ENCODE data around the gene ZNF507. TPM values are rescaled to one million over a fixed set of nuclear protein-coding genes. Genes with fewer than 3 reads are reported as not detected.
A peak's percentile ranks its signal among the peaks of the same experiment; 100 is the strongest.

Gene ZNF507
- total and polyA plus RNA-seq, 9 of the 15 experiments (the other 6 are each of a cell fraction or from before 2014, with no cell fraction given) = 2.9 to 25.0 (median 10.4) TPM

GRCh38 chr19:32345261-32346207 is at the start of gene ZNF507 (continued):
- TF ChIP-seq CHD4 (IDR thresholded peaks at IDR 0.05; ENCODE audit: insufficient read depth, insufficient replicate concordance, low read depth, low read length, poor library complexity, severe bottlenecking) (no peak), COPS2 (conservative IDR thresholded peaks at IDR 0.05) (no peak), ESRRA (IDR thresholded peaks at IDR 0.05; ENCODE audit: borderline replicate concordance, low read depth) (no peak), E2F8 (IDR thresholded peaks at IDR 0.05; ENCODE audit: low read depth, partially characterized antibody) (peak; percentile 24), TAF9B (IDR thresholded peaks at IDR 0.05; ENCODE audit: partially characterized antibody) (no peak), ZNF830 (CRISPR knock-in tag; IDR thresholded peaks at IDR 0.05) (no peak), E2F5 (CRISPR knock-in tag; IDR thresholded peaks at IDR 0.05) (no peak), ZBTB33 (CRISPR knock-in tag; IDR thresholded peaks at IDR 0.05) (peak; percentile 89), SMARCB1 (IDR thresholded peaks at IDR 0.05; ENCODE audit: insufficient read length, low read depth) (no peak), GTF2F1 (IDR thresholded peaks at IDR 0.05; ENCODE audit: low read depth, low read length) (0 out of 2 replicates have a peak, but pooled peaks have one; percentile 18), BMI1 (IDR thresholded peaks at IDR 0.05; ENCODE audit: low read length) (no peak), HMGN3 (IDR thresholded peaks at IDR 0.05; ENCODE audit: borderline replicate concordance, extremely low read depth, insufficient read length, low read depth, low read length) (peak; percentile 52), ZSCAN29 (IDR thresholded peaks at IDR 0.05) (no peak), DPF2 (IDR thresholded peaks at IDR 0.05) (0 out of 2 replicates have a peak, but pooled peaks have one; percentile 12), ZHX1 (conservative IDR thresholded peaks at IDR 0.05; ENCODE audit: low read length) (peak; percentile 95), DMBX1 (CRISPR knock-in tag; IDR thresholded peaks at IDR 0.05; ENCODE audit: borderline replicate concordance) (0 out of 2 replicates have a peak, but pooled peaks have one; percentile 28), CCNT2 (IDR thresholded peaks at IDR 0.05; ENCODE audit: borderline replicate concordance, extremely low read depth, insufficient read length, low read depth, low read length) (peak; percentile 18), POLR2A (conservative IDR thresholded peaks at IDR 0.05) (peak; percentile 77), ZC3H4 (CRISPR knock-in tag; IDR thresholded peaks at IDR 0.05; ENCODE audit: borderline replicate concordance) (no peak)
